ENCODE results near the gene LAMA2. TPM values are rescaled to one million over a fixed set of nuclear protein-coding genes. Genes with fewer than 3 reads are reported as not detected.

LAMA2 gene
- total and polyA plus RNA-seq, 2 of the 8 experiments (the other 6 are each of a cell fraction or from before 2014, with no cell fraction given), result 1.3 to 3.8 TPM

DNA sequence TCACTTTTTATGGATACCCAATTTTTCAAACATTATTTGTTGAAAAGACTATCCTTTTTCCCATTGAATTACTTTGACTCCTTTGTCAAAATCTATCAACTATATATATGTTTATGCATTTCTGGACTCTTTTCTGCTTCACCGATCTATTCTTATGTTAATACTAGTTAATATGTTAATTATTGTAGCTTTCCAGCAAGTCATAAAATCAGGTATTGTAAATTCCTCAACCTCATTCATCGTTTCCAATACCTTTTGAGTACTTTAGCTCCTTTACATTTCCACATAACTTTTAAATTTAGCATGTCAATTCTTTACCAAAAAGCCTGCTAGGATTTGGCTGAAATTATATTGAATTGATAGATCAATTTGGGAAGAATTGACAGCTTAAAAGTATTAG lies 419.7 kb downstream of the LAMA2 start:
- ChIA-PET CTCF (ENCODE audit: partially characterized antibody) (interaction anchor here (1.1 kb wide), 1 partner anchor 51 kb away, joined by 3 read pairs; no protein-coding TSS in a partner anchor), POLR2A (ENCODE audit: partially characterized antibody) (no interaction called here)
- H2AFZ ChIP-seq (ENCODE audit: low read length), result no peak overlapping the region
- no peak overlapping the region for H2BK5ac ChIP-seq (ENCODE audit: low read depth, low read length)
- no peak overlapping the region for H2BK12ac ChIP-seq (ENCODE audit: low read depth, low read length)
- no peak overlapping the region for H3K4me3 ChIP-seq (ENCODE audit: extremely low read depth in 1 of 4, insufficient read depth in 2 of 4, low read depth in 3 of 4, low read length in 4 of 4)
- no peaks in the 10 kb centered on the region for H3K4me1 ChIP-seq (replicated peaks in 1 of 4; ENCODE audit: control insufficient read depth in 3 of 4, insufficient read depth in 4 of 4, low read length in 3 of 4)
- H3K4me2 ChIP-seq (ENCODE audit: insufficient read depth in 1 of 2, low read depth in 2 of 2, low read length in 2 of 2), result no peak overlapping the region
- H3K9ac ChIP-seq (replicated peaks in 1 of 4; ENCODE audit: extremely low read depth in 1 of 4, low read depth in 3 of 4, low read length in 3 of 4), result no peak overlapping the region
- H4K8ac ChIP-seq (ENCODE audit: extremely low read depth, insufficient read depth, low read length), result no peak overlapping the region
- H2AK5ac ChIP-seq (ENCODE audit: low read depth, low read length), result no peak overlapping the region
- no peak overlapping the region for H3K14ac ChIP-seq (ENCODE audit: insufficient read length)
- no peak overlapping the region for H3K27ac ChIP-seq (ENCODE audit: low read depth, low read length)
- H3K27me3 ChIP-seq (replicated peaks in 1 of 4; ENCODE audit: control insufficient read depth in 3 of 4, extremely low read depth in 1 of 4, insufficient read depth in 3 of 4, low read length in 3 of 4), result no peaks in the 10 kb centered on the region
- H3K56ac ChIP-seq (replicated peaks; ENCODE audit: insufficient read length, low read depth, low read length), result no peak overlapping the region
- H2BK20ac ChIP-seq (ENCODE audit: low read length), result no peak overlapping the region
- H4K20me1 ChIP-seq (replicated peaks in 1 of 2; ENCODE audit: control insufficient read depth in 1 of 2, insufficient read depth in 2 of 2, low read length in 2 of 2), result no peaks in the 10 kb centered on the region
- no peak overlapping the region for H3K23ac ChIP-seq (ENCODE audit: insufficient read length)
- DNase-seq (ENCODE audit: low read depth in 1 of 2, low spot score in 2 of 2), result no peak
- peaks cover 0 to 3% of the 10 kb centered on the region in 2 experiments; a peak in 1 of 4 replicates for H3K9me3 ChIP-seq (ENCODE audit: insufficient read depth in 2 of 2, low read depth in 1 of 2, low read length in 1 of 2)
- 78 to 100% methylated on average over 1 to 2 of the region's 2 CpGs for WGBS, 2 experiments (ENCODE audit: extremely low coverage in 1 of 2, insufficient coverage in 1 of 2, insufficient read length in 1 of 2, insufficient replicate concordance in 2 of 2, low coverage in 1 of 2, low lambda C conversion rate in 2 of 2, missing lambda C conversion rate in 1 of 2)
- no peak overlapping the region for H2BK15ac ChIP-seq (ENCODE audit: low read length)
- H4K91ac ChIP-seq (replicated peaks; ENCODE audit: insufficient read length, low read length), result no peak overlapping the region
- H3K23me2 ChIP-seq (ENCODE audit: low read depth, low read length), result no peaks in the 10 kb centered on the region
- no peak overlapping the region for H3K4ac ChIP-seq (replicated peaks; ENCODE audit: insufficient read length, low read depth, low read length)
- H4K5ac ChIP-seq (ENCODE audit: insufficient read length, low read depth, low read length), result no peak overlapping the region
- no peaks in the 10 kb centered on the region for H3K79me1 ChIP-seq (ENCODE audit: low read depth, low read length)
- H3K79me2 ChIP-seq (ENCODE audit: control insufficient read depth in 1 of 2, insufficient read depth in 2 of 2, low read length in 2 of 2), result no peaks in the 10 kb centered on the region
- FAIRE-seq, result no peak
- H3K18ac ChIP-seq (ENCODE audit: extremely low read depth, low read length), result no peak overlapping the region
- no peak overlapping the region for H2BK120ac ChIP-seq (replicated peaks; ENCODE audit: low read depth, low read length)
- TF ChIP-seq SRF (IDR thresholded peaks at IDR 0.05; ENCODE audit: low read depth, low read length) (no peak), CTBP2 (IDR thresholded peaks at IDR 0.05; ENCODE audit: borderline replicate concordance, insufficient read depth, insufficient read length, low read length) (no peak), POU5F1 (IDR thresholded peaks at IDR 0.05; ENCODE audit: low read depth, low read length) (no peak), PHF8 (conservative IDR thresholded peaks at IDR 0.05; ENCODE audit: low read depth, low read length) (no peak)
- H3K36me3 ChIP-seq (ENCODE audit: control insufficient read depth in 2 of 4, insufficient read depth in 4 of 4, low read length in 3 of 4), result no peaks in the 10 kb centered on the region
